ENCODE results near the gene EREG.

DNA sequence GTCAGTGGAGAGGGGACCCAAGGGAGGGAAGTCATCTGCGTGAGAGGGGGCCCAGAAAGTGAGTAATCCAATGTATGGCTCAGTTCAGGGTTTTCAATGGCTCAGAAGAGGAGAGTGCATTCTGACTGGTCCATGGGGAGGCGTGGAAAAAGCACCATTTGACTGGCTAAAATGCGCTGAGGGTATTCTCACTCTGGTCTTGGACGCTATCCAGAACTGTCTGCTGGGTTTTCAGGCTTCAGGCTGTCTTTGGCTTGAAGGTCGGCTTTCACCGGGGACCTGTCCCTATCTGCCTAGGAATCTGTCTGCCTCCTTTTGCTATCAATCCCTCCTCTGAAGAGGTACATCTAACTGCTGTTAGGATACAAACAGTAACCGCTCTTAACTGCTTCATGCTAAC lies 30.3 kb upstream of the EREG start:
- TF ChIP-seq, protein P1, sequence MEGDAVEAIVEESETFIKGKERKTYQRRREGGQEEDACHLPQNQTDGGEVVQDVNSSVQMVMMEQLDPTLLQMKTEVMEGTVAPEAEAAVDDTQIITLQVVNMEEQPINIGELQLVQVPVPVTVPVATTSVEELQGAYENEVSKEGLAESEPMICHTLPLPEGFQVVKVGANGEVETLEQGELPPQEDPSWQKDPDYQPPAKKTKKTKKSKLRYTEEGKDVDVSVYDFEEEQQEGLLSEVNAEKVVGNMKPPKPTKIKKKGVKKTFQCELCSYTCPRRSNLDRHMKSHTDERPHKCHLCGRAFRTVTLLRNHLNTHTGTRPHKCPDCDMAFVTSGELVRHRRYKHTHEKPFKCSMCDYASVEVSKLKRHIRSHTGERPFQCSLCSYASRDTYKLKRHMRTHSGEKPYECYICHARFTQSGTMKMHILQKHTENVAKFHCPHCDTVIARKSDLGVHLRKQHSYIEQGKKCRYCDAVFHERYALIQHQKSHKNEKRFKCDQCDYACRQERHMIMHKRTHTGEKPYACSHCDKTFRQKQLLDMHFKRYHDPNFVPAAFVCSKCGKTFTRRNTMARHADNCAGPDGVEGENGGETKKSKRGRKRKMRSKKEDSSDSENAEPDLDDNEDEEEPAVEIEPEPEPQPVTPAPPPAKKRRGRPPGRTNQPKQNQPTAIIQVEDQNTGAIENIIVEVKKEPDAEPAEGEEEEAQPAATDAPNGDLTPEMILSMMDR (optimal IDR thresholded peaks at IDR 0.05 in 1 of 3, IDR thresholded peaks at IDR 0.05 in 1 of 3, conservative IDR thresholded peaks at IDR 0.05 in 1 of 3; ENCODE audit: extremely low read depth in 1 of 3, insufficient read depth in 2 of 3, low read length in 3 of 3), result no peak
- TF ChIP-seq EZH2 (IDR thresholded peaks at IDR 0.05; ENCODE audit: low read length), result no peak

Measured in keratinocyte (primary cell).